T-helper 1 cell (primary cell): Measurements from ENCODE around the gene HTR4.
"Not testable (repeated sequence)": the region's sequence is repeated elsewhere in the genome, so short reads cannot be mapped to it uniquely, and the experiment has no call there.

Experiments
- DNase-seq, 5 donors: peaks; one replicate each; pipeline ENCODE4 v3.0.0-alpha.2; 2012 to 2020
- total RNA-seq, 4 donors: gene quantifications; one replicate each; lab custom pipeline; 2026; lab: John Stamatoyannopoulos, UW

Gene HTR4, protein sequence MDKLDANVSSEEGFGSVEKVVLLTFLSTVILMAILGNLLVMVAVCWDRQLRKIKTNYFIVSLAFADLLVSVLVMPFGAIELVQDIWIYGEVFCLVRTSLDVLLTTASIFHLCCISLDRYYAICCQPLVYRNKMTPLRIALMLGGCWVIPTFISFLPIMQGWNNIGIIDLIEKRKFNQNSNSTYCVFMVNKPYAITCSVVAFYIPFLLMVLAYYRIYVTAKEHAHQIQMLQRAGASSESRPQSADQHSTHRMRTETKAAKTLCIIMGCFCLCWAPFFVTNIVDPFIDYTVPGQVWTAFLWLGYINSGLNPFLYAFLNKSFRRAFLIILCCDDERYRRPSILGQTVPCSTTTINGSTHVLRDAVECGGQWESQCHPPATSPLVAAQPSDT
- total RNA-seq = 0 to 0.27 (median 0) reads per million in 4 donors

DNA sequence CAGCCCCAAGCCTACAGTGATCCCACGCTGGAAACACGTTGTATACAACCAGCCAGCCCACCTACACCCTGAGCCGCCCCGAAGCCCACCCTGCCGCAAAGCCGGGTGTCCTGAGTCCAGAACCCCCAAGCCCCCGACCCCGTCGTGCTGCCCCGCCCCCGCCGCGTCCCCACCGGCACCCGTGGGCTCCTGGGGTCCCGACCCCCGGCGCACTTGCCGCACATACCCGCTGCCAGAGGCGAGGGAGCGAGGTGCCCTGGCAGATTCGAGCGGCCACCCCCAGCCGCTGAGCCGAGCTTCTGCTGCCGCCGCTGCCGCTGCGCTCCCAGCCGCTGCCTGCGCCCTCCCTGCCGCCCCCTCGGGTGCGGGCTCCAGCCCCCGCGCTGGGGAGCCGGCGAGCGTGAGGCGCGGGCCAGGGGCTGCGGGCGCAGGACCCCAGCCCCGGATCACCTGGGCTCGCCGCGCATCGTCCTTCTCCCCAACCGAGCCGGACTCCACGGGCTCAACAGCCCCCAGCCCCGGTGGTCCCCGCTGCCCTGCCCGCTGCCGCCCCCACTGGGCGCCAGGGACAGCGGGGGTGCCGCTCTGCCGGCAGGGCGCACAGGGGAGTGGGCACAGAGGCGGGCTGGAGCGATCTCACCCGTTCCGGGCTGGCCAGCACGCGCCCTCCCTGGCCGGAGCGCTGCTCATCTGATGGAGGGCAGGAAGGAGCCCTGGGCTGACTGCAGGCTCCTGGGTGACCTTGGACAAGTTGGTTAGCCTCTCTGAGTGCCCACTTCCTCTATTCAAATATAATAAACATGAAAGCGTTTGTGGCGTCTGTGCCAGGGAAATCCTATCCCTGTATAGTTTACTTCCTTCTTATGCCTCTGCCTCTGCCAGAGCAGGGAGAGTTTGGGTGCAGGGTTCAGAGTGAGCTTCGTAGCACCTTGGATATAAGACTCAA is at the start of gene HTR4:
HTR4 (minus strand) TSS at position 692 of the 946 bp plus-strand sequence. CDS start 17,513 bp downstream, outside the sequence.
- no peak for DNase-seq

DNA sequence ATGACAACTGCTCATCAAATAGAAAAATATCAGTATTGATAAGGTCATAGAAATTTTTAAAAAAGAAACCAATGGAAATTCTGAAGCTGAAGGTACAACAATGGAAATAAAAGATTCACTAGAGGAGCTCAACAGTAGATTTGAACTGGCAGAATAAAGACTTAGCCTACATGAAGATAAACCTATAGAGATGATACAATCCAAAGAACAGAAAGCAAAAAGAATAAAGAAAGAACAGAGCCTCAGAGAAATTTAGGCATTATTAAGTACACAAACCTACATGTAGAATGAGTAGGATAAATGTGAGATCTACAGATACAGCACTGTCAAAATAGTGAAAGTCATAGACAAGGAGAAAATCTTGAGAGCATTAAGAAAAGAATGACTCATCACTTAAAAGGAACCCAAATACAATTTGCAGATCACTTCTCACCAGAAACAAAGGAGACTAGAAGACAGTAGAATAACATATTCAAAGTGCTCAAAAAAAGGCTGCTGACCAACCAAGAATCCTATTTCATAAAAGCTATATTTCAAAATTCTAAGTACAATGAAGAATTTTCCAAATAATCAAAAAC is 47.8 kb upstream of the HTR4 start:
- no peak for DNase-seq

DNA sequence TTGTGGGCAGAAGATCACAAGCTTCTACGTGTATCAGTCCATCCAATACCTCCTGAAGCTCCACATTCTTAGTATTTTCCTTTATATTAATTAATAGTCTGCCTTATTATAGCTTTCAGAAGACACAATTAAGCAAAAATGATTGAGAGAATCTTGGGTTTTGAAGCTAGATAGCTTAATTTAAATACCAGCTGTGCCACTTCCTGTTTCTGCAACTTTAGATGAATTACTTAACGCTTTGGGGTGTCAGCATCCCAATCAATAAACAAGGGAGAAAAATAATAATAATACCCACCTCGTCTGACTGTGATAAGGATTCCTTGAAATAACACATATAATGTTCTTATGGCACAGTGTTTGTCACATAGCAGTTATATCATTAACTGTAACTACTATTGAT is 44.7 kb upstream of the HTR4 start:
- DNase-seq = no peak

DNA sequence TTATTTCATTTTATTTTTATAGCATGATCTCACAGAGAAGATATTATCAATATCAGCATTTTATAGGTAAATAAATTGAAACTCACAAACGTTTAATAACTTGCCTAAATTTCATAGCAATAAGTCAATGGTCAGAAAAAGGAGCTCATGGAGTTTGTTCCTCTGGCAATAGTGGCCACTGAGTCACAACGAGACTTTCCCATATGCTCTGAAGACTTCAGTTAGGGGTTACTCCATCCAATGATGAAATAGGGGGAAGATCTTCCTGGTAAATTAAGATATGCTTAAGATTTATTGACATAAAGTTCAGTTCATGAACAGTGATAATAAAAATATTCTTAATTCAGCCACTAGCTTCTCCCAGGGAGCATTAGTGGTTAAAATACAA is 43.5 kb upstream of the HTR4 start:
- no peak for DNase-seq

DNA sequence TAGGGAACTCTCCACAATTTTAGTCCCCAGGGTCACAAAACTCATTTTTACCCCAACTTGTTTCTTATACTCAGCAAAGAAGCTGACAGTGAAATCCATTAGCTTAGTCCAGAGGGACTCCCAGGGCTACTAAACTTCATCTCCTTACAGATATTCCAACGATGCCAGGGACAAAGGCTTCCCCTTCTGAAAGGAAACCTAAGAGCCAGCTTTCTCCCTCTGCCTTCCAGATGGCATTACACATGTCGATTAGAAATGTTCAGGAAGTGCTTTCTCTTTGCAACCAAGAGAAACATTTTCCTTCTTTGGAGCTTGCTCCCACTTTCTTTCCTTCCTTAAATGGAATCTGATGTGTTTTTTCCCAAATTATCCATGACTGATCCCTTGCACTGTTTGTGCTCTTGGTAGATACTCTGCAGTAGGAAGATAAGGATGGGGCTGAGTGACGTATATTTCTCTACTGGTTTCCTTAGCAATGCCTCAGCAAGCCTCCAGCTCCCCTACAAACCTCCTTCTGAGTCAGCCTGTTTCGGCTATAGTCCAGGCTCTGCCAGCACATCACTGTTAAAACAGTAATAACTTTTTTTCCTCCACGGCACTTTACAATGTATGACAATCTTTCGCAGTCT is 43.0 kb upstream of the HTR4 start:
- DNase-seq = no peak

DNA sequence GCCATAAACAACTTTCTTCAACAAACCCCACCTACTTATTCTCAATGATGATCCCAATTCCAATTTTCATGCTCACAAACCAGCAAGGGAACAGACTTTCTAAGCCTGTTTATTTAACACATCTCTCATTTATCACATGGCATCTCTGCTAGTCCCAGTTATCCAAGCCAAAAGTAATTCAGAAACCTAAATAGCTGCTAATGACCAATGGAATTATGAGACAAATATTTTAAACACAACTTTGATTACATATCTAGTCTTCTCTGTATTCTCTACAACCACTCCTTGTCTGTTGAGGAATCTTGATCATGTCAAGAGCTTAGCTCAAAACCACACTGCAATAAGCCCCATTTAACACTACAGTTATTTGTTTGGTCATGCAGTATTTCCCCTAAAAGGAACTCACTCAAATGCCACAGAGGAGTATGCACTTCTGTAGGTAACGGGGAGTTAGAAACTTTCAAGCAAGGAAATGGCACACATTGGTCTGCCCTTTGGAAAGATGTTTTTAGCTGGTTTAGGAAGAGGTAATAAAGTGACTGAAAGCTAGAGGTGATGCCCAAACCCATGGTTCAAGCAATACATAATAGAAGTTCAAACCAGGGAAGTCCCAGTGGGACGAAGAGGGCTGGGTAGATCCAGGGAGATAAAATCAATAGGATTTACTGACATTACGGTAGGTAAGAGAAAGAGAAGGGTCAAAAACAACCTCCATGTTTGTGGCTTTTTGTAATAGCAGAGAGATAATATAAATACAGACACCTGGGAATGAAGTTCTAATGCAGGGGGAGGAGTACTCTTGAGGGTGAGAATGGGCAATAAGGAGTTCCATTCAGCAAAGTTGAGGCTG is 42.1 kb upstream of the HTR4 start:
- DNase-seq = no peak

DNA sequence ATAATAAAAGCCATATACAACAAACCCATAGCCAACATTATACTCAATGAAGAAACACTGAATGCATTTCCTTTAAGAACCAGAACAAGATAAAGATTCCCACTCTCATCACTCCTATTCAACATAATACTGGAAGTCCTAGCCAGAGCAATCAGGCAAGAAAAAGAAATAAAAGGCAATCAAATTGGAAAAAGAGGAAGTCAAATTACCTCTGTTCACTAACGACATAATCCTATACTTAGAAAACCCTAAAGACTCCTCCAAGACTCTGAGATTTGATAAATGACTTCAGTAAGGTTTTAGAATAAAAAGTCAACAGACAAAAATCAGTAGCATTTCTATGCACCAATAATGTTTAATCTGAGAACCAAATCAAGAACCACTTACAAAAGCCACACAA is 36.6 kb upstream of the HTR4 start:
- no peak for DNase-seq

DNA sequence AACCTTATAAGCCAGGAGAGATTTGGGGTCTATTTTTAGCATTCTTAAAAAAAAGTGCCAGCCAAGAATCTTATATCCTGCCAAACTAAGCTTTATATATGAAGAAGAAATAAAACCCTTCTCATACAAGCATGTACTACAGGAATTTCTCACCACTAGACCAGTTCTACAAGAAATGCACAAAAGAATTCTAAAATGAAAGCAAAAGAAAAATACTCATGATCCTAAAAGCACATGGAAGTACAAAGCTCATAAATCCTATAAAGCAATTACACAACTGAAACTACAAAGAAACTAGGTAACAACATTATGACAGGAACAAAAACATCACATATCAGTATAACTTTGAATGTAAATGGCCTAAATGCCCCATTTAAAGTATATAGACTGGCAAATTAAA is 34.5 kb upstream of the HTR4 start:
- no peak for DNase-seq

DNA sequence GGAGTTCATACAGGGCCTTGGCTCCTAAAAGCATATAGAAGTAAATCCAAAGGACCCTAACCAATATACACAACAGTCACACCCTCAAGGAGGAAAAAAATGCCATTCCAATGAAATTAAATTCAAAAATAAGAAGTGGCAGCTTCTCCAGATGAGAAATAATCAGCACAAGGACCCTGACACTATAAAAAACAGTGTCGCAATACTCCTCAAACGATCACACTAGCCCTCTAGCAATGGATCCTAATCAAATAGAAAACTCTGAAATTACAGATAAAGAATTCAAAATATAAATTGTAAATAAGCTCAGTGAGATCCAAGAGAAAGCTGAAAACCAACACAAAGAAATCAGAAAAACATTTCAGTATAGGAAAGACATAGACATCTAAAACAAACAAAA is 33.5 kb upstream of the HTR4 start:
- no peak for DNase-seq

DNA sequence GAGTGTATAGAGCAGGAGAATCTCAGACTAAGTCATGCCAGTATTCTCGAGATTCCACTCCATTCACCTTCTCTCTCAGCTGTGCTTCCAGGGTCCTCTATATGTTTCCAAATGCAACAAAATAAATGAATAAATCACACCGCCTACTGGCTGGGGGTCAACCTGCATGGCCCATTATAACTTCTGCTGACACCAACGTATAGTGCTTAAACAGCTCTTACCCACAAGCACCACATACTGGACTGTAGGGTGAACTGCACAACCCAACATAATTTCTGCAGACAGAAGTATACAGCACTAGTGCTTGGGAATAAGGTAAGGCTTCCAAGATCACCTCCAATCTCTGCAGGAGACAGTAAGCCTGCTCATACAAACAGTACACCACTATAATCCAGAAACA is 33.1 kb upstream of the HTR4 start:
- DNase-seq = peak in 1 of 5 donors; percentile 8

DNA sequence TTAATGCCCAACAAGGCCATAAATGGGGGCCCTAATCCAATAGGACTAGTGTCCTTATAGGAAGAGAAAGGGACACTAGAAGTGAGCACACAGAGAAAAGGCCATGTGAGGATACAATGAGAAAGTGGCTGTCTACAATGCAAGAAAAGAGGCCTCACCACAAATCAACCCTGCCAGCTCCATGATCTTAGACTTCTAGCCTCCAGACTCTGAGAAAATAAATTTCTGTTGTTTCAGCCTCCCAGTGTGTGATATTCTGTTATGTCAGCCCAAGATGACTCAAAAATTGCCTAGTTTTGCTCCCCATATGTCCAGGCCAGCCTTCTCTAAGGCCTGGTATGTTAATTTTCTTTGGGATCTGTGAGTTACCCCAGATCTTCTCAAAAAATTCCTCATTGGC is 32.3 kb upstream of the HTR4 start:
- DNase-seq = no peak

DNA sequence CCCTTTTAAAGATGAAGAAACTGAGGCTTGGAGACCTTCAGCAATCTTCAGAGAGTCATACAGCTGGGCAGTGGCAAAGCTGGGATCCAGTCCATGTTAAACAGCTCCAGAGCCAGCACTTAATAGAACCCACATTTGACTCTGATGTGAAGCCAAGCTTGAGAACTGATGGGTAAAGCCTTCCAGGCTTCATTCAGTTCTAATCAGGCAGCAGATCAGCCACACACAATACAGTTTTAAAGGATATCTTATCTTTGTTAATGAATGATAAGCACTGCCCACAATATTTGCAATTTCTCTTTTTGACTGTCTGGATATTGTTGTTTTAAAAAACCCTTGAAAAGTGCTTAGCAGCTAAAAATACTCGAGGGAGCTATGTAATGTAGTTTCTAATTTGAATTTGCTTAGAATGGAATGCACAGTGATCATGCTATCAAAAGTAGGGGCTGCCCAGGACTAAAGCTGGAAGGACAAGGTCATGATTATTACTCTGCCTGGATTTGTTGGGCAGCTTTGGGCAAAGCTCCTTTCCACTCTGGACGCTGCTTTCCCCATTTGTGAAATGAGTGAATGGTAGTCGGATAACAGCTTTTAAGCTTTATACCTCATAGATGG is 31.3 kb upstream of the HTR4 start:
- no peak for DNase-seq

DNA sequence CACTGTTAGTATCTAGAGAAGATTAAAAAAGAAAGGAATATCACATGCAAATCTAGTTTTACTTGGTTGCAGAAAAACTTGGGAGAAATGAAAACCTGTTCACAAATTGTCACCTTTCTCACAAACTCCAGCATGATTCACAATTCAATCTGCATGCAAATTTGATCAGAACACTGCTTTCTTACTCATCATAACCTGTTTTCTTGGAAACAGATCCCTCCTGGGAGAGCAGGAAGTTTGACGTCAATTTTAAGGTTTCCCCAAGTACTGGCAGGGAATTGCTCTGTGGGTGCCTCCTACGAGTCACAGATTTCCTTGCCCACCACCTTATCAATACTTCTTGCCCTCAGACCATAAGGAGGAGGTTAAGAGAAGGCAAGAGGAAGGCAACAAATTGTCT is 30.2 kb upstream of the HTR4 start:
- DNase-seq = no peak

DNA sequence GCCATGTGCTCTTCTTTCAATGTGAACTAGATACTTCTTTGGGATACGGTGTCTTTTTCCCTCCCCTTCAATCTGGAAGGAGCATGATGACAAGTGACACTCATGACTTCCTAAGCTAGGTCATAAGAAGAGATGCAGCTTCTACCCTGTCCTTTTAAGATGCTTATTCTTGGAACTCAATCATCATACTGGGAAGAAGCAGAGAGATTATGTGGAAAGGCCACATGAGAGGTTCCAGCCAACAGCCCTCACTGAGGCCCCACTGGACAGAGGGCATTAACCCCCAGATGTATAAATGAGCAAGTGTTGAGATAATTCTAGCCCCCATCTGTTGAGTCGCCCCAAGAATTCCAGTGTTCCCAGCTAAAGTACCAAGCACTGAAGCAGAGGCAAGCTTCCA is 29.3 kb upstream of the HTR4 start:
- no peak for DNase-seq

DNA sequence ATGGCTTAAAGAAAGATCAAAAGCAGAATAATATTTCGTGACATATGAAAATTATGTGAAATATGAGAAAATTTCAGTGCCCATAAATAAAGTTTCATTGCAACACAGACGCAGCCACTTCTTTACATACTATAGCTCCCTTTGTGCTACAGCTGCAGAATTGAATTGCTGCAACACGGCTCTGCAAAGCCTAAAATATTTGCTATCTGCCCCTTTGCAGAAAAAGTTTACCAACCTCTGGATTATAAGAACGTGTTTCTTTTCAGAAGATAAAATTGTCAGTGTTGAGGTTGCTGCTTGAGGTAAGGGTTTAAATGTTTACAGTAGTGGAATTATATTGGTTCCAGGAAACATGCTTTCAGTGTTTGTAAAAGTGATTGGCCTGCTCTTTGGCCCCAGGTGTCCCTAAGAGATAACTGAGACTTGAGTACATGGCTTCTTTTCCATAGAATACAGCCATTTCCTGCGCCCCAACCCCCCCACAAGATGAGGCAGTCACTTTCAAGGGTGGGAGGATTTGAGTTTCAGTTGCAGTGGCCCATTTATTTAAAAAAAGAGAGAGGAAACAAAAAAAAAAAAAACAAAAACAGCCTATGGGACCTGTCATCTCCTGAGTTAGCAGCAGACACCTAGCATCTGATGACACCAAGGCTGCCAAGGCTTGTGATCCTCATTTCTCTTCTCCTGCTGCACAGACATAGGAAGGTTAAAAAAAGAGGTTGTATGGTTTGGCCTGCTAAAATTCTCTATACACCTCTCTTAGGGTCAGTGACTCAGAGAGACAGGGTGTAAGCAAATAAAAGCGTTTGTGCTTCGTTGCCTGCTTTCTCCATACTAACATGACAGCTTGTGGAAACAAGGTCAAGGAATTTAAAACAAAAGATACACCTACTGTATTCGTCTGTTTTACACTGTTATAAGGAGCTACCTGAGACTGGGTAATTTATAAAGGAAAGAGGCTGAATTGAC is 28.0 kb upstream of the HTR4 start:
- DNase-seq = no peak

DNA sequence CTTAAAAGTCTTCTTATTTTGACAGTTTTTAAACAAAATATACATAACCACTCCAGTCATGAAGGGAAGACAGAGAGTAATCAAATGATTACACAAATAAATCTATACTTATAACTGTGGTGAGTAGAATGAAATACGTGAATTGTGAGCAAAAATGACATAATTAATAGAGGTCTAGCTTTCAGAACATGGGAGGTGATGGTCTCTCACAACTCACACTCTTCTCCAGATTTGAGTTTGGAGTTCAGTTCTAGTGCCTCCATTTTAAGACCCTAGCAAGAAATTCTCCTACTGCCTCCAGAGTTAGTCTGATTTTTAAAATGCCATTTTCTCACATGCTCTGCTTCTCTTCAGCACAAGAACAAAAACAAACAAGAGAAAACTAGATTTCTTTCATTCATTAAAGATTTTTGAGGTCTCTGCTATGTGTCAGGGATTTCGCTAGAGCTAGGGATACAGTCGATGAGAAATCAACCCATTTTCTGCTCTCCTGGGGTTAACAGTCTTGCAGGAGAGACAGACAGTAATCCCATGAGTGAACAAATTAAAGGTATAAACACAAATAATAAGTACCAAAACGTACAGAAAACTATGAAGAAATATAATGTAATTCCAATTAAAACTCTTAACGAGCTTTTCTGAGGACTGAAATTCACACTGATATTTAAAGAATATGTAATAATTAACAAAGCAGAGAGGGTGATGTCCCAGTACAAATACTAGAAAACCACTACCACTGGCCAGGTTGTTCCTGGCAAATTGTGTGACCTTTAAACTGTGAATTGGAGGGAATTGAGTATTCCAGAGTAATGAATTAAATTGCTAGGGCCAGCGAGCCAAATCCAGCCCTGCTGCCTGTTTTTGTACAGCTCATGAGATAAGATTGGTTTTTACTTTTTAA is 27.1 kb upstream of the HTR4 start:
- DNase-seq = no peak

DNA sequence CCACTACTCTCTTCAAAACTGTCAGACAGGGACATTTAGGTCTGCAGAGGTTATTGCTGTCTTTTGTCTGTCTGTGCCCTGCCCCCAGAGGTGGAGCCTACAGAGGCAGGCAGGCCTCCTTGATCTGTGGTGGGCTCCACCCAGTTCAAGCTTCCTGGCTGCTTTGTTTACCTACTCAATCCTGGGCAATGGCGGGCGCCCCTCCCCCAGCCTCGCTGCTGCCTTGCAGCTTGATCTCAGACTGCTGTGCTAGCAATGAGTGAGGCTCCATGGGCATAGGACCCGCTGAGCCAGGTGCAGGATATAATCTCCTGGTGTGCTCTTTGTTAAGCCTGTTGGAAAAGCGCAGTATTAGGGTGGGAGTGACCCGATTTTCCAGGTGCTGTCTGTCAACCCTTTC is 19.4 kb upstream of the HTR4 start:
- not testable (repeated sequence) for DNase-seq

DNA sequence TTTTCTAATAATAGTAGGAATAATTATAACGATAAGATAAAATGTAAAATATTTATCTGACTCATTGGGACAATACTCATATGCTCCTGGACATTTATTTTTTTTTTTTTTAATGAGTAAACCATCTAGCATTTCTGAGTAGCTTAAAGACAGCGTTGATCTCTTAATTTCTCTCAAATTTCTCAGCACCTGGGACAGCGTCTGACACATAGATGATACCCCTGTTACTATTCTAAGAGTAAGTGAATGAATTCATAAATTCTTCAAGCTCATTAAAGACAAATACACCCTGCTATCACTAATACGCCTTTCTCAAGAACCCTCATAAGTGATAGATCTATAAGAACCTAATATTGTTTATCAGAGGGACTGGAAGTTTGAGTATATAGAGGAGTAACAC is 12.0 kb upstream of the HTR4 start:
- DNase-seq = no peak

DNA sequence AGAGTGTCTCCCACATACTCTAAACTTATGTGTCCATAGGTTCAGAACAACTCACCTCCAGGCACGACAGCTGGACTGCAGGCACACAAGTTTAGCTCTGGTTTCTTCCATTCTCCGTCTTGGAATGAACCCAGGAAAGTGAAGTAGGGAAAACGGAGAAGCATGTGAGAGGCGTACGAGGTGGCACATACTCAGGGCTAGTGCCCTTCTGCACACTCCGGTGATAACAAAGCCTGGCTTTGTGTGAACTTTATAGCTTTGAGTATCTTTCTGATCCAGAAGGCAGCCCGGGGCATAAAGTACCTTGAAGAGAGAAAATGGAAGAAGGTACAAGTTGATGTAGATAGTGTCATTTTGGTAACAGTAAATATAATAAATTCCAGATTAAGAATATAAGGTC is 11.1 kb upstream of the HTR4 start:
- no peak for DNase-seq
